Common myeloid progenitor, CD34-positive (primary cell): Measurements from ENCODE around the gene BRSK2.

Experiments
- CTCF ChIA-PET: fragments of 350-600 bp; sonication (Branson Sonifier 250); formaldehyde crosslinking; loops from one replicate; lab custom pipeline; 2021; ENCODE audit warnings: antibody characterized with exemption; lab: Charles Lee
- POLR2A ChIA-PET: fragments of 350-600 bp; sonication (Branson Sonifier 250); formaldehyde crosslinking; loops from one replicate; lab custom pipeline; 2021; ENCODE audit warnings: antibody characterized with exemption; lab: Charles Lee
- DNase-seq, 3 donors: peaks; one replicate each; pipeline versions ENCODE4 v3.0.0 to v3.0.0-alpha.2; 2013
- H3K27ac ChIP-seq, 2 experiments: 1 replicate in 1 of 2; 2 replicates in 1 of 2; pipeline ENCODE4 v1.7.0; 2013; ENCODE audit warnings: inconsistent platforms in 2 of 2, low read length in 2 of 2, mild to moderate bottlenecking in 2 of 2, low read depth in 1 of 2, moderate library complexity in 1 of 2; ENCODE audit not compliant: severe bottlenecking in 2 of 2, insufficient read depth in 1 of 2, poor library complexity in 1 of 2
- H3K27me3 ChIP-seq, 5 experiments: replicated peaks in 2 of 5; 1 replicate in 3 of 5; 2 replicates in 2 of 5; pipeline versions ENCODE4 v1.6.1 to v1.7.0; 2013; ENCODE audit warnings: low read length in 4 of 5, mild to moderate bottlenecking in 2 of 5, moderate library complexity in 2 of 5, inconsistent platforms in 1 of 5; ENCODE audit not compliant: insufficient read depth in 5 of 5, control insufficient read depth in 4 of 5
- H3K36me3 ChIP-seq, 4 experiments: 1 replicate in 2 of 4; 2 replicates in 2 of 4; pipeline versions ENCODE4 v1.6.1 to v1.7.0; 2013; ENCODE audit warnings: low read length in 3 of 4, control low read depth in 1 of 4, mild to moderate bottlenecking in 1 of 4; ENCODE audit not compliant: control insufficient read depth in 4 of 4, insufficient read depth in 4 of 4
- H3K4me1 ChIP-seq, 4 experiments: 1 replicate in 3 of 4; 2 replicates in 1 of 4; pipeline versions ENCODE4 v1.6.1 to v1.7.1; 2013; ENCODE audit warnings: low read length in 3 of 4, mild to moderate bottlenecking in 3 of 4, control low read depth in 1 of 4, inconsistent platforms in 1 of 4, moderate library complexity in 1 of 4; ENCODE audit not compliant: control insufficient read depth in 4 of 4, insufficient read depth in 4 of 4; ENCODE audit errors: control extremely low read depth in 1 of 4
- H3K4me3 ChIP-seq, 7 experiments: 1 replicate in 4 of 7; 2 replicates in 3 of 7; pipeline versions ENCODE4 v1.5.1 to v1.7.0; 2013; ENCODE audit warnings: mild to moderate bottlenecking in 7 of 7, low read length in 6 of 7, moderate library complexity in 6 of 7, inconsistent platforms in 2 of 7, low read depth in 2 of 7, control low read depth in 1 of 7; ENCODE audit not compliant: insufficient read depth in 4 of 7, control insufficient read depth in 1 of 7; ENCODE audit errors: extremely low read depth in 1 of 7
- H3K9me3 ChIP-seq, 5 experiments: 1 replicate in 4 of 5; 2 replicates in 1 of 5; pipeline versions ENCODE4 v1.6.1 to v1.7.1; 2013; ENCODE audit warnings: low read length in 4 of 5, mild to moderate bottlenecking in 2 of 5, inconsistent platforms in 1 of 5, low read depth in 1 of 5, moderate library complexity in 1 of 5; ENCODE audit not compliant: control insufficient read depth in 4 of 5, insufficient read depth in 2 of 5; ENCODE audit errors: control extremely low read depth in 1 of 5
- WGBS: methylation state at CpG from one replicate; pipeline ENCODE4 v1.1.5; 2013; ENCODE audit not compliant: insufficient coverage; 5-methylcytosine and 5-hydroxymethylcytosine counted together

Gene BRSK2

GRCh38 chr11:1361882-1362281 is 27.9 kb upstream of the BRSK2 start:
- POLR2A ChIA-PET = no interaction called here
- no peaks in the 10 kb centered on the region for H3K36me3 ChIP-seq
- no peaks in the 10 kb centered on the region for H3K4me1 ChIP-seq
- 81% methylated on average over 5 of the region's 7 CpGs for WGBS
- H3K27me3 ChIP-seq = no peaks in the 10 kb centered on the region
- CTCF ChIA-PET = no interaction called here
- peaks cover 3 to 39% (median 27%) of the 10 kb centered on the region in 5 experiments for H3K9me3 ChIP-seq
- no peak overlapping the region for H3K27ac ChIP-seq
- H3K4me3 ChIP-seq = no peak overlapping the region
- no peak for DNase-seq

DNA sequence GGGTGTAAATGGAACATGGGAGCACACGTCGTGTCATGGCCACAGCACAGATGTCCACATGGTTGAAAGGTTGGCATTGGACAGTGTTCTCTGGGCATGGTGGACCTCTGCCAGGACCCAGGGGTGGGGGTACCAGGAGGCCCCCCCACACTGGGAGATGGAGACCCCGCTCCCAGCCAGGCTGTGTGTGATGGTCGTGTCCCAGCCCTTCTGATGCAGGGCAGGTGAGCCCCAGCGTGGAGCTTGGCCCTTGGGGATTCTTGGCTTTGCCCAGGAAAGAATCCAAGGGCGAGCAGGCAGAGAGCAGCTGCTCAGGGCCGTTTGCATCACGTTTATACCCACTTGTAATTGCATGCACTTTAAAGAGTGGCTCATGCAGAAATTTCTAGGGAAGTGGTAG is 22.0 kb upstream of the BRSK2 start:
- Histone ChIP-seq H3K9me3 (peaks cover 3 to 38% (median 27%) of the 10 kb centered on the region in 5 experiments), H3K36me3 (no peaks in the 10 kb centered on the region), H3K4me3 (no peak overlapping the region), H3K4me1 (no peaks in the 10 kb centered on the region), H3K27ac (no peak overlapping the region), H3K27me3 (no peaks in the 10 kb centered on the region)
- CTCF ChIA-PET = interaction anchor here (0.5 kb wide), 1 partner anchor 163 kb away, joined by 5 read pairs; no protein-coding TSS in a partner anchor
- POLR2A ChIA-PET = no interaction called here
- WGBS = 97% methylated on average over 8 of the region's 8 CpGs
- DNase-seq = no peak

GRCh38 chr11:1368216-1368615 is 21.5 kb upstream of the BRSK2 start:
- ChIA-PET CTCF (no interaction called here), POLR2A (no interaction called here)
- Histone ChIP-seq H3K27me3 (no peaks in the 10 kb centered on the region), H3K4me3 (no peak overlapping the region), H3K4me1 (no peaks in the 10 kb centered on the region), H3K36me3 (no peaks in the 10 kb centered on the region), H3K27ac (no peak overlapping the region), H3K9me3 (peaks cover 3 to 34% (median 23%) of the 10 kb centered on the region in 5 experiments)
- DNase-seq = no peak
- 97% methylated on average over 6 of the region's 9 CpGs for WGBS

DNA sequence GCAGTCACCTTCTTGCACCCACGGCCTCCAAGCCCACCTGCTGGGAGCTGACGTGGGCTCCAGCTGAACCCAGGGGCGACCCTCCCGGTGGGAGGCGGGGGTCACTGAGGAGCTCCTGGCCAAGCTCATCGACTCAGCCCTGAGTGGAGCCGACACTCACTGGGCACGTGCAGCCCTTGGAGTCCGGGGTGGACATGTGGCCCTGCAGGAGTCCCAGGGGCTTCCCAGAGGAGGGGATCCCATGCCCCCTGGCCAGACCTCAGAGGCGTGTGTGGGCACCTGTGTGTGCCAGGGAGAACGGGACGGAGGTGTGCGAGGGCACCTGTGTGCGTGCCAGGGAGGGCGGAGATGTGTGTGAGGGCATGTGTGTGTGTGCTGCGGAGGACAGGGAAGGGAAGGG is 20.8 kb upstream of the BRSK2 start:
- no peak for DNase-seq
- H3K36me3 ChIP-seq = no peaks in the 10 kb centered on the region
- H3K4me3 ChIP-seq = no peak overlapping the region
- ChIA-PET POLR2A (no interaction called here), CTCF (no interaction called here)
- no peaks in the 10 kb centered on the region for H3K4me1 ChIP-seq
- H3K9me3 ChIP-seq = peaks cover 3 to 26% (median 17%) of the 10 kb centered on the region in 5 experiments
- WGBS = 92% methylated on average over 15 of the region's 16 CpGs
- no peak overlapping the region for H3K27ac ChIP-seq
- H3K27me3 ChIP-seq = no peaks in the 10 kb centered on the region

DNA sequence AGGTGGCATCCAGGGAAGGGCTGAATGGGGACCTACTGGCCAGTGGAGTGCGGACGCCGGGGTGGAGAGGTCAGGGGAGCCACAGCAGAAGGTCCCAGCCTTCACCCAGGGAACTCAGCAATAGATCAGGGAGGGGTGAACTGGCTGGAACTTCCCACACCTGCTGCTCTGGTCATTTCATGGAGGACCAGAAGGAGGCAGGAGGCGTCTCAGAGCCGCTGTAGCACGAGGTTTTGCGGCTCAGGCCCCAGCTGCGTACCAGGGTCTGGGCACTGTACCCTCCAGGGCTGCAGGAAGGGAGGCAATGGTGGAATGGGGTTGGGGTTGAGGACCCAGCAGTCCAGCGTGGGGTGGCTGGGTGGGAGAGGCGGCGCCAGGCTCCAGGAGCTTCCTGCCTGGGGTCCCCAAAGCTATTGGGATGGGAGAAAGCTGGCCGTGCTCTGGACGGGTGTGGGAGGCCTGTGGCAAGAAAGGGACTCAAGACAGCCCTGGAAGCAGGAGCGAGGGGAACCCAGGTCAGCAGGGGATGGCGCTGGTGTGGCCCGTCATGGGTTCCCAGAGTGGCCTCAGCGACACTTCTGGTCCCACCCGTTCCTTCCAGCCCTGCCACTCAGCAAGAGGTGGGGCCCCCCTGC is 20.2 kb upstream of the BRSK2 start:
- WGBS = 95% methylated on average over 17 of the region's 18 CpGs
- no peaks in the 10 kb centered on the region for H3K27me3 ChIP-seq
- no peak overlapping the region for H3K27ac ChIP-seq
- H3K4me1 ChIP-seq = no peaks in the 10 kb centered on the region
- ChIA-PET CTCF (no interaction called here), POLR2A (interaction anchor here (0.6 kb wide), 1 partner anchor 32 kb away, joined by 3 read pairs; no protein-coding TSS in a partner anchor)
- no peak overlapping the region for H3K4me3 ChIP-seq
- no peaks in the 10 kb centered on the region for H3K36me3 ChIP-seq
- peaks cover 0 to 21% (median 13%) of the 10 kb centered on the region in 5 experiments for H3K9me3 ChIP-seq
- DNase-seq = no peak

GRCh38 chr11:1370186-1371025 is 19.3 kb upstream of the BRSK2 start:
- H3K9me3 ChIP-seq = peaks cover 0 to 12% (median 8%) of the 10 kb centered on the region in 5 experiments
- ChIA-PET POLR2A (interaction anchor here (0.6 kb wide), 1 partner anchor 33 kb away, joined by 3 read pairs; no protein-coding TSS in a partner anchor), CTCF (no interaction called here)
- 94% methylated on average over 32 of the region's 38 CpGs for WGBS
- H3K27ac ChIP-seq = no peak overlapping the region
- H3K27me3 ChIP-seq = no peaks in the 10 kb centered on the region
- no peak for DNase-seq
- H3K4me3 ChIP-seq = no peak overlapping the region
- H3K4me1 ChIP-seq = no peaks in the 10 kb centered on the region
- H3K36me3 ChIP-seq = no peaks in the 10 kb centered on the region

DNA sequence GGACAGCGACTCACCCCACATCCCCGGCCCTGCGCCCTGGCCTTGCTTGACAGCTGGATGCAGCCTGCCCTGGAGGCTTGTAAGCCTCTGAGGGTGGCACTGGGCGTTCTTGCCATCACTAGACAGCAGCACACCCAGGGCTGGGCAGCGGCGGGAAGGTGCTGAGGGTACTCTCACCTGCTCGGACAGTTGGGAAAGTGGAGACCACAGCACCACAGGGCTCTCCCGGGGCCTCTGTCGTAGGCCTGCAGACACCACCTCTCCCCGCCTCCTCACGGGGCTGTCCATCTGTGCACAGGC is 18.8 kb upstream of the BRSK2 start:
- peaks cover 0 to 6% (median 3%) of the 10 kb centered on the region in 5 experiments for H3K9me3 ChIP-seq
- H3K36me3 ChIP-seq = no peaks in the 10 kb centered on the region
- no peaks in the 10 kb centered on the region for H3K4me1 ChIP-seq
- DNase-seq = no peak
- ChIA-PET CTCF (no interaction called here), POLR2A (no interaction called here)
- no peak overlapping the region for H3K27ac ChIP-seq
- H3K4me3 ChIP-seq = no peak overlapping the region
- no peaks in the 10 kb centered on the region for H3K27me3 ChIP-seq
- 95% methylated on average over 11 of the region's 11 CpGs for WGBS
